Measurements from ENCODE around the gene KMT2C.
"Not testable (repeated sequence)": the region's sequence is repeated elsewhere in the genome, so short reads cannot be mapped to it uniquely, and the experiment has no call there.

- TF ChIP-seq, protein P1, sequence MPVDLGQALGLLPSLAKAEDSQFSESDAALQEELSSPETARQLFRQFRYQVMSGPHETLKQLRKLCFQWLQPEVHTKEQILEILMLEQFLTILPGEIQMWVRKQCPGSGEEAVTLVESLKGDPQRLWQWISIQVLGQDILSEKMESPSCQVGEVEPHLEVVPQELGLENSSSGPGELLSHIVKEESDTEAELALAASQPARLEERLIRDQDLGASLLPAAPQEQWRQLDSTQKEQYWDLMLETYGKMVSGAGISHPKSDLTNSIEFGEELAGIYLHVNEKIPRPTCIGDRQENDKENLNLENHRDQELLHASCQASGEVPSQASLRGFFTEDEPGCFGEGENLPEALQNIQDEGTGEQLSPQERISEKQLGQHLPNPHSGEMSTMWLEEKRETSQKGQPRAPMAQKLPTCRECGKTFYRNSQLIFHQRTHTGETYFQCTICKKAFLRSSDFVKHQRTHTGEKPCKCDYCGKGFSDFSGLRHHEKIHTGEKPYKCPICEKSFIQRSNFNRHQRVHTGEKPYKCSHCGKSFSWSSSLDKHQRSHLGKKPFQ (tag by site-specific recombination; IDR thresholded peaks at IDR 0.05): not testable (repeated sequence)
- TF ChIP-seq, protein P2, sequence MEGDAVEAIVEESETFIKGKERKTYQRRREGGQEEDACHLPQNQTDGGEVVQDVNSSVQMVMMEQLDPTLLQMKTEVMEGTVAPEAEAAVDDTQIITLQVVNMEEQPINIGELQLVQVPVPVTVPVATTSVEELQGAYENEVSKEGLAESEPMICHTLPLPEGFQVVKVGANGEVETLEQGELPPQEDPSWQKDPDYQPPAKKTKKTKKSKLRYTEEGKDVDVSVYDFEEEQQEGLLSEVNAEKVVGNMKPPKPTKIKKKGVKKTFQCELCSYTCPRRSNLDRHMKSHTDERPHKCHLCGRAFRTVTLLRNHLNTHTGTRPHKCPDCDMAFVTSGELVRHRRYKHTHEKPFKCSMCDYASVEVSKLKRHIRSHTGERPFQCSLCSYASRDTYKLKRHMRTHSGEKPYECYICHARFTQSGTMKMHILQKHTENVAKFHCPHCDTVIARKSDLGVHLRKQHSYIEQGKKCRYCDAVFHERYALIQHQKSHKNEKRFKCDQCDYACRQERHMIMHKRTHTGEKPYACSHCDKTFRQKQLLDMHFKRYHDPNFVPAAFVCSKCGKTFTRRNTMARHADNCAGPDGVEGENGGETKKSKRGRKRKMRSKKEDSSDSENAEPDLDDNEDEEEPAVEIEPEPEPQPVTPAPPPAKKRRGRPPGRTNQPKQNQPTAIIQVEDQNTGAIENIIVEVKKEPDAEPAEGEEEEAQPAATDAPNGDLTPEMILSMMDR (tag by site-specific recombination; IDR thresholded peaks at IDR 0.05): not testable (repeated sequence)
- not testable (repeated sequence) for TF ChIP-seq ZNF350 (tag by site-specific recombination; IDR thresholded peaks at IDR 0.05); SP7 (tag by site-specific recombination; IDR thresholded peaks at IDR 0.05); ZNF239 (tag by site-specific recombination; IDR thresholded peaks at IDR 0.05); ZNF311 (tag by site-specific recombination; IDR thresholded peaks at IDR 0.05; ENCODE audit: borderline replicate concordance)
Measured at GRCh38 chr7:152353281-152353680, 82.5 kb downstream of the KMT2C start.
